Naive thymus-derived CD8-positive, alpha-beta T cell (primary cell): ENCODE results near the gene TPD52L1. TPM values are rescaled to one million over a fixed set of nuclear protein-coding genes. Genes with fewer than 3 reads are reported as not detected.
"Not testable (repeated sequence)": the region's sequence is repeated elsewhere in the genome, so short reads cannot be mapped to it uniquely, and the experiment has no call there.

Experiments
- ATAC-seq, 2 donors: fragments of 150-1000 bp; cut with Tn5 transposase in 1 of 2; sonication (Bioruptor Pico), chemical (Tn5 transposase) in 1 of 2; 1 replicate in 1 of 2; 2 replicates in 1 of 2; pipeline ENCODE4 v1.10.0; 2021; ENCODE audit warnings: mild to moderate bottlenecking in 2 of 2, moderate library complexity in 2 of 2
- POLR2A ChIA-PET: fragments of 350-600 bp; sonication (Branson Sonifier 250); formaldehyde crosslinking; loops from one replicate; lab custom pipeline; 2021; ENCODE audit warnings: antibody characterized with exemption; lab: Charles Lee
- DNase-seq, 10 donors: peaks; one replicate each; pipeline versions ENCODE4 v3.0.0 to v3.0.0-alpha.2; 2020 to 2022
- H3K27ac Mint-ChIP-seq, 10 donors: one replicate each; pipeline ENCODE4 v1.8.0; 2020 to 2022; ENCODE audit warnings: mild to moderate bottlenecking in 10 of 10, mixed read lengths in 10 of 10, moderate library complexity in 4 of 10, inconsistent platforms in 1 of 10
- H3K27me3 Mint-ChIP-seq, 5 donors: one replicate each; pipeline ENCODE4 v1.8.0; 2021 to 2022; ENCODE audit warnings: mixed read lengths in 5 of 5
- H3K36me3 Mint-ChIP-seq, 3 donors: one replicate each; pipeline ENCODE4 v1.8.0; 2020 to 2022; ENCODE audit warnings: mixed read lengths in 3 of 3, mild to moderate bottlenecking in 2 of 3, inconsistent platforms in 1 of 3
- H3K4me1 Mint-ChIP-seq, 4 donors: one replicate each; pipeline ENCODE4 v1.8.0; 2021 to 2022; ENCODE audit warnings: mixed read lengths in 4 of 4
- H3K4me3 Mint-ChIP-seq, 10 donors: one replicate each; pipeline ENCODE4 v1.8.0; 2020 to 2022; ENCODE audit warnings: mild to moderate bottlenecking in 10 of 10, mixed read lengths in 10 of 10, moderate library complexity in 6 of 10, inconsistent platforms in 1 of 10
- H3K9me3 Mint-ChIP-seq, 9 donors: one replicate each; pipeline ENCODE4 v1.8.0; 2020 to 2022; ENCODE audit warnings: mixed read lengths in 9 of 9, mild to moderate bottlenecking in 3 of 9, inconsistent platforms in 1 of 9, moderate library complexity in 1 of 9
- polyA plus RNA-seq, 3 donors: library from polyadenylated mRNA; unstranded; fragments of 300-500 nt; fragmentation: Illumina TruSeq; gene quantifications; one replicate each; pipeline ENCODE4 v1.2.3, GENCODE V29; 2021
- total RNA-seq, 8 experiments: library from RNA in 2 of 8; stranded (reverse) in 2 of 8; gene quantifications; one replicate each; pipeline ENCODE4 v1.2.3 and lab custom pipeline; 2021 to 2026

Gene TPD52L1
- total and polyA plus RNA-seq, 5 experiments from 2014 or later: not detected

DNA sequence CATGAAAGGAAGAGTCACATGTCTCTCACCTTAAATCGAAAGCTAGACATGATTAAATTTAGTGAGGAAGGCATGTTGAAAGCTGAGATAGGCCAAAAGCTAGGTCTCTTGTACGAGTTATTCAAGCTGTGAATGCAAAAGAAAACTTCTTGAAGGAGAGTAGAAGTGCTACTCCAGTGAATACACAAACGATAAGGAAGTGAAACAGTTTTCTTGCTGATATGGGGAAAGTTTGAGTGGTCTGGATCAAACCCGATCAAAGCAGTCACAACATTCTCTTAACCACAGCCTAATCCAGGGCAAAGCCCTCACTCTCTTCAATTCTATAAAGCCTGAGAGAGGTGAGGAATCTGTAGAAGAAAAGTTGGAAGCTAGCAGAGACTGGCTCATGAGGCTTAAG lies 1.9 kb upstream of the TPD52L1 start:
- DNase-seq: no peak
- POLR2A ChIA-PET: no interaction called here
- Mint-ChIP-seq H3K27me3 (peaks cover 35 to 78% (median 41%) of the 10 kb centered on the region in 5 donors), H3K4me3 (no peak overlapping the region), H3K9me3 (no peaks in the 10 kb centered on the region), H3K4me1 (peaks cover 0 to 11% (median 4%) of the 10 kb centered on the region in 4 donors), H3K36me3 (peaks cover 0 to 4% (median 0%) of the 10 kb centered on the region in 3 donors), H3K27ac (no peak overlapping the region)
- ATAC-seq: no peak

DNA sequence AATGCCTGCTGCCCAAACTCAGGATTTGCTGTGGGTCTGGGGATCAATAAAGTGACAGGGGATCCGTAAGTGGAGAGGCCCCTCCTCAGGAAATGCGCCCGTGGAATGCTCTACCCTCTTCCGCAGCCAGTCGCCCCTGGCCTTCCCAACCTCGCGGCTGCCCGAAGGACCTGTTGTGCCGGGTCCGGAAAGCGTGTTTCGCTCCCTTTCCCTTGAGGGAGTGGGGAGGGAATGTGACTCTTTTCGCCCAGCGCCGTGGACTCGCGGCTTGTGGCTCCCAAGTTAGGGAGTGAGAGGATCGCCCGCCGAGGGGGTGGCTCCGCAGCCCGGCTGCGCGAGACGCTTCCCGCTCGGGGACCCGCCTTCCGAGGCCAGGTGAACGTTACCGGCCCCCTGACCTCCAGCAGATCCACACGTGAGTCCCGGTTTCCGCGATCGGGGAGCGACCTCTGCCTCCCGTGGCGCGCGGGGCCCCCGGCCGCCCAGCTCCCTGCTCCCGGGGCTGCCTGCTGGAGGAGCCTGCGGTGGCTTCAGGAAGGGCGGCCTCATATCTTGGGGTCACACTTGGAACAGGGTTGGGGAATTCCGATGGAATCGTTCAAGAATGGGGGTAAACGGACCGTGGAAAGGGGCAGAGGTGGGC lies 666 bp downstream of the TPD52L1 start:
- H3K9me3 Mint-ChIP-seq: no peaks in the 10 kb centered on the region
- peak overlapping the region; percentile 68 to 87 (median 73) for H3K4me3 Mint-ChIP-seq
- H3K27me3 Mint-ChIP-seq: peaks cover 23 to 63% (median 36%) of the 10 kb centered on the region in 5 donors
- DNase-seq: no peak
- peaks cover 0 to 4% (median 0%) of the 10 kb centered on the region in 3 donors for H3K36me3 Mint-ChIP-seq
- POLR2A ChIA-PET: no interaction called here
- peak overlapping the region in 1 of 10 donors; percentile 38 for H3K27ac Mint-ChIP-seq
- ATAC-seq: no peak
- peaks cover 0 to 11% (median 4%) of the 10 kb centered on the region in 4 donors for H3K4me1 Mint-ChIP-seq

DNA sequence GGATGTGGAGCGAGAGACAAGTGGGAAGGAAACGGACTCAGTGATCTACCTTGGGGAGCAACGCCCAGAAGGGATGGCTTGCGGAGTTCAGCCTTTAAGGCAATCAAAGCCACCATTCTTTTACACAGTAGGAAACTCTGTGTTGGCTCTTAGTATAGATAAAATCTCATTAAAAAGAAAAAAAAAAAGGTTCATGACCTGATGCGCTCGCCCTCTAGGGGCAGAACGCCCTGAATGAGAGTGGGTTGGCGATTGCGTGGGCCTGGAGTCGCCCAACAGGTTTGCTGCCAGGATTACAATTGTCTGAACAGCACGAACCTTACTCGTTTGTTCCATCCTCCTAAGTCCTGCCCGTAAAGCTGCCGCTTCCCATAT lies 1.2 kb downstream of the TPD52L1 start:
- peak in 1 of 2 donors; percentile 46 for ATAC-seq
- POLR2A ChIA-PET: no interaction called here
- H3K4me3 Mint-ChIP-seq: peak overlapping the region; percentile 26 to 84 (median 70)
- peak overlapping the region in 1 of 10 donors; percentile 38 for H3K27ac Mint-ChIP-seq
- H3K27me3 Mint-ChIP-seq: peaks cover 25 to 60% (median 36%) of the 10 kb centered on the region in 5 donors
- H3K4me1 Mint-ChIP-seq: peaks cover 0 to 11% (median 4%) of the 10 kb centered on the region in 4 donors
- H3K36me3 Mint-ChIP-seq: peaks cover 0 to 4% (median 0%) of the 10 kb centered on the region in 3 donors
- peak in 2 of 10 donors; percentile 4 to 12 for DNase-seq
- peaks cover 0 to 2% (median 0%) of the 10 kb centered on the region in 9 donors for H3K9me3 Mint-ChIP-seq

DNA sequence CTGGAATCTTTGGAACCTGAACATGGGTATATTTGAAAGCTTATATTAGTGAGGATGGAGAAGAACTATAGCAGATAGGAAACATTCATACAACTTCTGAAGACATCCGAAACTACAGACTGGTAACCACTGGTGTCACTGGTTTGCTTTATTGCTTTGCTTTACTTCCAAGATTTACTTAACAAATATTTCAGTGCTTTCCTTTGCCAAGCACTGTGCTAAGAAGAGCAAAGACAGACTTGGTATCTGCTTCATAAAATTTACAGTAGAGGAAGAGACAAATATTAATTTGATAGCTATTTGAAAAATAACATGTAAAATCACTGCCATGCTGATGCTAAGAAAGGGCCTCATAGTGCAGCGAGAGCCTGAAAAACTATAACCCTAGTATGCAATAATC lies 1.8 kb downstream of the TPD52L1 start:
- peaks cover 21 to 55% (median 36%) of the 10 kb centered on the region in 5 donors for H3K27me3 Mint-ChIP-seq
- ATAC-seq (no peak), DNase-seq (no peak)
- peaks cover 0 to 4% (median 0%) of the 10 kb centered on the region in 3 donors for H3K36me3 Mint-ChIP-seq
- no peak overlapping the region for H3K27ac Mint-ChIP-seq
- POLR2A ChIA-PET: no interaction called here
- peaks cover 0 to 4% (median 0%) of the 10 kb centered on the region in 9 donors for H3K9me3 Mint-ChIP-seq
- peak overlapping the region in 6 of 10 donors; percentile 7 to 68 (median 24) for H3K4me3 Mint-ChIP-seq
- peaks cover 0 to 11% (median 4%) of the 10 kb centered on the region in 4 donors for H3K4me1 Mint-ChIP-seq

DNA sequence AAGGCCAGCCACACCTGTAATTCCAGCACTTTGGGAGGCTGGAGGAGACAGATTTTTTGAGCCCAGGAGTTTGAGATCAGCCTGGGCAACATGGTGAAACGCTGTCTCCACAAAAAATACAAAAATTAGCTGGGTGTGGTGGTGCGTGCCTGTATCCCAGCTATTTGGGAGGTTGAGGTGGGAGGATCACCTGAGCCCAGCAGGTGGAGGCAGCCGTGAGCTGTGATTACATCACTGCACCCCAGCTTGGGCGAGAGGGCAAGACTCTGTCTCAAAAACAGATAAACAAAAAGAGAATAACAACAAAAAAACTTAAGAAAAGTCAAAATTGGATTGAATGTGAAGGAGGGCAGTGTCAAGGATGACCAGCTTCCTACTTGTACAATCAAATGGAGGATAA lies 2.9 kb downstream of the TPD52L1 start:
- no peak overlapping the region for H3K27ac Mint-ChIP-seq
- peaks cover 0 to 11% (median 4%) of the 10 kb centered on the region in 4 donors for H3K4me1 Mint-ChIP-seq
- H3K4me3 Mint-ChIP-seq: no peak overlapping the region
- POLR2A ChIA-PET: no interaction called here
- peaks cover 0 to 2% (median 0%) of the 10 kb centered on the region in 3 donors for H3K36me3 Mint-ChIP-seq
- no peak for ATAC-seq
- no peak for DNase-seq
- peaks cover 19 to 43% (median 31%) of the 10 kb centered on the region in 5 donors for H3K27me3 Mint-ChIP-seq
- peaks cover 0 to 4% (median 0%) of the 10 kb centered on the region in 9 donors for H3K9me3 Mint-ChIP-seq

DNA sequence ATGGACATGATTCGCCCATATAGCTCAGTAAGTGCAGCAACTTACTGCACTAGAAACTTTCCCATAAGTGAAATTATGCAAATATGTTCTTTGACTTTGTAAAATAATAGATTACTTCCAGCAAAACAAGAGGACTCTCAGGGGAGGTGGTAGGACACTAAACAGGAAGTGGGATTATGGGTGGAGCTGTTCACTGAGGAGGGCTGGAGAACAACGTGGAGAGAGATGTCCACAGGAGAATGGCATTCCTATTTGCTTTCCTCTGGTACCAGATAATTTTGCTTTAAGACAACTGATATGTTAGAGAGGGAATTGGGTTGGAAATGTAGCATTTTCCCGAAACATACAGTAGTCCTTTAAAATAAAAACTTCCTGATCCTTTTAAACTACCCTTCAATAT lies 3.7 kb downstream of the TPD52L1 start:
- no peak for DNase-seq
- H3K4me3 Mint-ChIP-seq: no peak overlapping the region
- peaks cover 12 to 37% (median 25%) of the 10 kb centered on the region in 5 donors for H3K27me3 Mint-ChIP-seq
- H3K27ac Mint-ChIP-seq: no peak overlapping the region
- no peaks in the 10 kb centered on the region for H3K36me3 Mint-ChIP-seq
- H3K9me3 Mint-ChIP-seq: peaks cover 0 to 4% (median 0%) of the 10 kb centered on the region in 9 donors
- POLR2A ChIA-PET: no interaction called here
- H3K4me1 Mint-ChIP-seq: peaks cover 0 to 11% (median 4%) of the 10 kb centered on the region in 4 donors
- ATAC-seq: no peak

DNA sequence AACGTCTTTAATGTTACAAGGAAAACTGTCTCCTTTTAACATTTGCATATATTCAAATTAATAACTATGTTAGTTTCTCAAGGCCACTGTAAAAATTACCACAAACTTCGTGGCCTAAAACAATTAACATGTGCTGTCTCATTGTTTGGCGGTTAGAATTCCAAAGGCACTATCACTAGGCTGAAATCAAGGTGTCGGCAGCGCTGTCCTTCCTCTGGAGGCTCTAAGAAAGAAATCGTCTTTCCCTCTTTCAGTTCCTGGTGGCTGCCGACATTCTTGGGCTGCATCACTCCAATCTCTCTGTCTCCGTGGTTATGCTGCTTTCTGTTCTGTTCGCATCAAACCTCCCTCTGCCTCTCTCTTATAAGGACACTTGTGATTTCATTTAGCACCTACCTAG lies 4.2 kb downstream of the TPD52L1 start:
- Mint-ChIP-seq H3K27ac (no peak overlapping the region), H3K36me3 (no peaks in the 10 kb centered on the region), H3K4me3 (no peak overlapping the region), H3K9me3 (peaks cover 0 to 4% (median 0%) of the 10 kb centered on the region in 9 donors), H3K27me3 (peaks cover 11 to 36% (median 23%) of the 10 kb centered on the region in 5 donors), H3K4me1 (peaks cover 0 to 11% (median 4%) of the 10 kb centered on the region in 4 donors)
- ATAC-seq (no peak), DNase-seq (no peak)
- POLR2A ChIA-PET: no interaction called here

DNA sequence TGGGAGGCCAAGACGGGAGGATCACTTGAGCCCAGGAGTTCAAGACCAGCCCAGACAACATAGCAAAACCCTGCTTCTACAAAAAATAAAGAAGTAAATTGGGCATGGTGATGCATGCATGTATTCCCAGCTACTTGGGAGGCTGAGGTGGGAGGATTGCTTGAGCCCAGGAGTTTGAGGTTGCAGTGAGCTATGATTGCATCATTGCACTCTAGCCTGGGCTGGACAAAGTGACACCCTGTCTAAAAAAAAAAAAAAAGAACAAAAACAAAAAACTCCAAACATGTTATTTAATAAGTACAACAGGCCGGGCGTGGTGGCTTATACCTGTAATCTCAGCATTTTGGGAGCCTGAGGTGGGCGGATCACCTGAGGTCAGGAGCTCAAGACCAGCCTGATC lies 9.8 kb downstream of the TPD52L1 start:
- POLR2A ChIA-PET: interaction anchor here (0.7 kb wide), 1 partner anchor 944 kb away, joined by 3 read pairs; no protein-coding TSS in a partner anchor
- H3K4me3 Mint-ChIP-seq, H3K27ac Mint-ChIP-seq, DNase-seq, H3K27me3 Mint-ChIP-seq, ATAC-seq, H3K9me3 Mint-ChIP-seq, H3K4me1 Mint-ChIP-seq, H3K36me3 Mint-ChIP-seq: not testable (repeated sequence)

DNA sequence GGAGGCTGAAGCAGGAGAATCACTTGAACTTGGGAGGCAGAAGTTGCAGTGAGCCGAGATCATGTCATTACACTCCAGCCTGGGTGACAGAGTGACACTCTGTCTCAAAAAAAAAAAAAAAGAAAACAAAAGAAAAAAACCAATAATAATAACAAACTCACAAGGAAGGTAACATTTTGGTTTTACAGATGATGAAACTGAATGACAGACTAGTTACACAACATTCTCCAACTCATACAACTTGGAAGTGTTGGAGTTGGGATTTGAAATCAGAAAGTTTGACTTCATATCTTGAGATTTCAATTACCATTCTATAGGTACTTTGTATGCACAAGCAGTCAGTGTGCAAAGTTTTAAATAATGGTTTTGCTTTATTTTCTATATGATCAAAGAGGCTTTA lies 10.2 kb downstream of the TPD52L1 start:
- no peaks in the 10 kb centered on the region for H3K4me1 Mint-ChIP-seq
- POLR2A ChIA-PET: no interaction called here
- DNase-seq (no peak), ATAC-seq (no peak)
- H3K4me3 Mint-ChIP-seq: no peak overlapping the region
- H3K36me3 Mint-ChIP-seq: no peaks in the 10 kb centered on the region
- no peak overlapping the region for H3K27ac Mint-ChIP-seq
- peaks cover 0 to 12% (median 6%) of the 10 kb centered on the region in 5 donors for H3K27me3 Mint-ChIP-seq
- H3K9me3 Mint-ChIP-seq: peaks cover 0 to 4% (median 0%) of the 10 kb centered on the region in 9 donors

DNA sequence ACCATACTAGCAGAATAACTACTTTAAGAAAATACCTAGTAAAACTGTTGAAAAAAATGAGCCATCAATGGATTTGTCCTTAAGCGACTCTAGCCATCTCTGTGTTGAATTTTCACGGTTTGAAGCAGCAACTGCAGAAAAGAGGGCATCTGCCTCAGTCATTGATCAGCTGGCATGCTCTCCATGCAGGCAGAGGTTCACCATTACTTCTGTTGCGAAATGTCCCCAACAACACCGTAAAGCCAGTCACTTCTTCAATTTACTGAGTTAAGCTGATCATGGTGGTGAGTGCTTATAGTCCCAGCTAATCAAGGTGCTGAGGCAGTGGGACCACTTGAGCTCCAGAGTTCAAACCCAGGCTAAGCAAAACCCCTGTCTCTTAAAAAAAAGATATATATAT lies 11.1 kb downstream of the TPD52L1 start:
- Mint-ChIP-seq H3K36me3 (no peaks in the 10 kb centered on the region), H3K27me3 (peaks cover 2 to 21% (median 12%) of the 10 kb centered on the region in 5 donors), H3K9me3 (peaks cover 0 to 3% (median 0%) of the 10 kb centered on the region in 9 donors), H3K4me3 (no peak overlapping the region), H3K27ac (no peak overlapping the region), H3K4me1 (no peaks in the 10 kb centered on the region)
- ATAC-seq (no peak), DNase-seq (no peak)
- POLR2A ChIA-PET: no interaction called here

DNA sequence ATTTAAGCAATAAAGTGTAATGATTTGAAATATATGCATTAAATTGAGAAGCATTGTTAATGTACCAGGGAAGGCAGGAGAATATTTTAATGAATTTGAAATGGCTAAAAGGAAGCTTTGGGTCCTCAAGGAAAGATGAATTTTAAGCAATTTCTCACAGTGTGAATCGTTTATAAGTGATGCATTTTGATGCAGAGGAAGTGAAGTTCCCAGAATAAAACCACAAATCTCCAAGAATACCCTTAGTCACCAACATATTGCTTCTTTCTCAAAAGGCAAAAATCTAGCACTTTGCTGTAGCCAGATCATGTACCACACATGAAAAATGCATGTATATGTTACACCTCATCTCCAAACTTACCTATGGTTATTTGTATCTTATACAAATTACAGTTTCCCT lies 11.7 kb downstream of the TPD52L1 start:
- DNase-seq (no peak), ATAC-seq (no peak)
- H3K36me3 Mint-ChIP-seq: no peaks in the 10 kb centered on the region
- H3K27me3 Mint-ChIP-seq: peaks cover 2 to 26% (median 12%) of the 10 kb centered on the region in 5 donors
- no peaks in the 10 kb centered on the region for H3K4me1 Mint-ChIP-seq
- no peak overlapping the region for H3K27ac Mint-ChIP-seq
- H3K4me3 Mint-ChIP-seq: no peak overlapping the region
- POLR2A ChIA-PET: no interaction called here
- H3K9me3 Mint-ChIP-seq: no peaks in the 10 kb centered on the region

DNA sequence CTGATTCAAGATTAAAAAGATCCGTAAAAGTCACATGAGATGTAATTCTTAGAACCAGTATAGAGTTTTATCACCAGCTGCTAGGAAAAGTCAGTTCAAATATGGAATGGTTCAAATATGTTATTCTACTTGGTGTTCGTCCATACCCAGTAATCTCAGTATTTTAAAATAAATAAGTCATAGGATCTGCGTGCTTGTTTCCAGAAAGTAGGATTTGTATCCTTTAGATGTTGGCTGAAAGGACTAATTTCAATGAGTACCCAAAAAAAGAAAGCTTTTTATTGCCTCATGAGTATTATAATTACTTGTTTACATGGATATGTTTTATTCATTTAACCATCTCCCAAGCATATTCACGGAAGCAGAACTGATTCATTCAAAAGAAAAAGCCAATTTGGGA lies 12.2 kb downstream of the TPD52L1 start:
- H3K36me3 Mint-ChIP-seq: no peaks in the 10 kb centered on the region
- no peaks in the 10 kb centered on the region for H3K9me3 Mint-ChIP-seq
- ATAC-seq: no peak
- H3K27ac Mint-ChIP-seq: no peak overlapping the region
- no peak for DNase-seq
- H3K4me3 Mint-ChIP-seq: no peak overlapping the region
- no peaks in the 10 kb centered on the region for H3K4me1 Mint-ChIP-seq
- POLR2A ChIA-PET: no interaction called here
- peaks cover 2 to 26% (median 12%) of the 10 kb centered on the region in 5 donors for H3K27me3 Mint-ChIP-seq

DNA sequence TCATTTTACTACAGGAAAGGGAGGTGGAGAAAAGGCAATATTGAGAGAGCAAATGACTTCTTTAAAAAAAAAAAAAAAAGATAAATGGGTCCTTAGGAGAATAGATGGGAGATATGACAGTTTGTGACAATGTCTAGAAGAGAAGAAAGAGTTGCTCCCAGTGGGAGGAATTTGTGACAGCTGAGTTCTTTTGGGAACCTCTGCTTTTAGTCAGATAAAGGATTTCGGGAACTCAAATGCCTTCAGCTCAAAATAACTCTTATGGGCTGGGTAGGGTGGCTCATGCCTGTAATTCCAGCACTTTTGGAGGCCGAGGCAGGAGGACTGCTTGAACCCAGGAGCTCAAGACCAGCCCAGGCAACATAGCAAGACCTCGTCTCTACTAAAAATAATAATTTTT lies 13.1 kb downstream of the TPD52L1 start:
- POLR2A ChIA-PET: no interaction called here
- Mint-ChIP-seq H3K9me3 (no peaks in the 10 kb centered on the region), H3K4me3 (no peak overlapping the region), H3K27ac (no peak overlapping the region), H3K4me1 (no peaks in the 10 kb centered on the region), H3K36me3 (no peaks in the 10 kb centered on the region), H3K27me3 (peaks cover 2 to 28% (median 12%) of the 10 kb centered on the region in 5 donors)
- no peak for DNase-seq
- no peak for ATAC-seq
